Suppressor macrophage treated with lipopolysaccharide for 1 hour (primary cell): Measurements from ENCODE around the gene KLHL17.
"Not testable (repeated sequence)": the region's sequence is repeated elsewhere in the genome, so short reads cannot be mapped to it uniquely, and the experiment has no call there.

Experiments
- DNase-seq, 3 donors: peaks; one replicate each; pipeline ENCODE4 v3.0.0-alpha.2; 2020 to 2022

The KLHL17 gene

DNA sequence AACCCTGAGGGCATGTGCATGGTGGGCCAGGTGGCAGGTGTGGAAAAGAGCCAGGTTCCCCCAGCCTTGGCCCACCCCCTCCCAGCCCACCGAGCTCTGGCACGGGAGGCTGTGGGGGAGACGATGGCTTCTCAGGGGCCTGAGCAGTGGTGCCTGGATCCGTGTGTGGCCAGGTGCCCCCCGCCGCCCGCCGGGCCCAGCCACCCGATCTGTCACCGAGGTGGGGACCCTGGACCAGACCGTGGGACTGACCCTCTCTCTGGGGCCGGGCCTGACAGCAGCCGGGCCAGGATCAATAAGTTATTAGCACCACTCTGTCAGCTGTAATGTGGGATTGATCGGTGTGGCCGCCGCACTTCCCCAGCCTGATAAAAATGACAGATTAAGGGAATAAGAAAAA, 22.9 kb upstream of the KLHL17 start:
- no peak for DNase-seq

DNA sequence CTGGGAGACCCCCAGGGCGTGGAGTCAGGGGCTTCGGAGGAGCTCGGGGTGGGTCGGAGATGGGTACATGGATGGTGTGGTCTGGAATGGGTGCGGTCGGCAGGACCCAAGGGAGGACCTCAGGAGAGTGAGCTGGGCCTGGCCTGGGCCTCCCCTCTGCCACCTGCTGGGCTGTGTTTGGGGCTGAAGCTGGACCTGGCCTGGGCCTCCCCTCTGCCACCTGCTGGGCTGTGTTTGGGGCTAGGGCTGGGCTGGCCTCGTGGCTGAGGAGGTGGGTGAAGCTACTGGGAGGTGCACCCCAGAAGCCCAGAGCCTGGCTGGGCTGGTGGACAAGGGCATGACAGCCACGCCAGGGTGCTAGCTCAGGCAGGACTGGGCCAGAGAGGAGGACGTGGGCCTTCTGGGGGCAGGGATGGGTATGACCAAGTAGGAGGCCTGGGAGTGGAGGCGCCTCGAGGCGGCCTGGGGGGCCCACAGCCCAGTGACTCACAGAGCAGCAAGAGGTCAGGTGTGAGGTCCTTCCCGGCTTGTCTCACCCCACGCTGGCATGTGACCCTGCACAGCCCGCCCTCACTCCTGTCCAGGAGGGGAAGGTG, 22.2 kb upstream of the KLHL17 start:
- DNase-seq = peak; percentile 26 to 47 (median 40)

- DNase-seq = no peak
Observed at GRCh38 chr1:938711-939489, 21.5 kb upstream of the KLHL17 start.

GRCh38 chr1:939511-940106, 20.8 kb upstream of the KLHL17 start:
- no peak for DNase-seq

DNA sequence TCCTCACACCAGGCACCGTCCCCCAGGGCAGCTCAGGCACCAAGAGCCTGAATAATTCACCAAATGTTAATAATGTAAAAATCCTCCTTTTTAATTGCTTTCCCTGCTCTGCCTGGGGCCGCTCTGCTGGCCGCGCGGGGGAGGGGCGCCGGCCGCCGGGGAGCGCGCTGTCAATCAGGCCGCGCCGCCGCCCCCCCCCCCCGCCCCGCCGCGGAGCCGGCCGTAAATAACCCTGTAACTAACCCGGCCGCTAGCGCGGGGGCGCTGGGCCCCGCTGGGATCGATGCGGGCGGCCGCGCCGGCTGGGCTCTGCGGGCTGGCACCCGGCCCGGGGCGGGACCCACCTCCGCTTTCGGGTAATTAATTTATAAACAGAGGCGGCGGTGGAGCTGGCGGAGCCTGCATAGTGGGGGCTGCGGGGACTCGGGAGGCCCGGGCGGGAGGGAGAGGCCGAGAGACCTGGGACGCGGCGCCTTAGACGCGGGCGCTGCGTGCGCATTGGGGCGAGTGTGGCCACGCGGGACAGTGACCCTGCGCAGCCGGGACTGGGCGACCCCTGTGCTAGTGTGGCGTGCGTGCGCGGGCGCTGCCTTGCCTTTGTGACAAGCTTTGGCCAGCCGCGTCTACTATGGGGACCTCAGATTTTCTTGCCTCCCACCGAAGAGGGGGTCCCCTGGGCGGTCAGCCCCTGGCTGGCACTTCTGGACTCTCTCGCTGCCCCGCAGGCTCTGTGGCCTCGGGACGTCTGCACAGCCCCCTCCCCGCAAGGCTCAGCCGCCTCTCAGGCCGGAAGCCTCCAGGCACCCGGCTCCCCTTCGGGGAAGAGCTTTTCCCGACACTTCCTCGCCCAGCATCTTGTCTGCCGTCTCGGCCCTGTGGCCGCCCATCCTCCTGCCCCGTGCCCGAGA, 20.0 kb upstream of the KLHL17 start:
- DNase-seq = peak in 2 of 3 donors; percentile 25 to 63

GRCh38 chr1:941015-941587, 19.3 kb upstream of the KLHL17 start:
- no peak for DNase-seq

DNA sequence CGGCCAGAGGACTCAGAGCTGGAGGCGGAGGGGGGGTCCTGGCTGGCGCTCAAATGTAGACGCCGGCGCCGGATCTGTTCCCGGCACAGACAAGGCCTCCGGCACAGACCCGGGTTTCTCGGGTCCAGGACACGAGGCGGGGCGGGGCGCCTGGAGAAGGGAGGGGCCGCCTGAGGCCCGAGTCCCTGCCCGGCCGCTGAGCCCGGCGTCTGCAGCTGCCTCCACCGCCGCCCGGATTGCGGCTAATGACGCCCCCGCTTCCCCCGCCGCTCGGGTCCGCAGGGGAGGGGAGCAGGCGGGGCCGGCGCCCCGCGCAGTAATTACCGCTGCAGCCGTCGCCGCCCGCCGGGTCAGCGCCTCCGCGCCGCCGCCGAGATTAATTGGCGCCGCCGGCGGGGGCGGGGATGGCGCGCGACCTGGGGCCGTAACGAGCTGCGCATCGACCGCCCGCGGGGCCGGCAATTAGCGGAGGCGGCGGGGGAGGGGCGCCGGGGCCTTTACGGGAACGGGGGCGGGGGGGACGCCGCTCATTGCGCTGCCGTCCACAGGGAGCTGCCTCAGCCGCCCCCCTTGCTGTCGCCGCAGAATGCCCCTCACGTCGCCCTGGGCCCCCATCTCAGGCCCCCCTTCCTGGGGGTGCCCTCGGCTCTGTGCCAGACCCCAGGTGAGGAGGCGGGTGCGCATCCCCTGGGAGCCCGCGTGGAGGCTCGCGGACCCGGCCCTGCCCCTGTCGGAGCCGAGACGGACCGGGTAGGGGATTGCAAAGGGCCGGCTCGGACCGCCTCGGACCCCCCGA, 18.6 kb upstream of the KLHL17 start:
- DNase-seq = peak; percentile 48 to 71 (median 55)

DNA sequence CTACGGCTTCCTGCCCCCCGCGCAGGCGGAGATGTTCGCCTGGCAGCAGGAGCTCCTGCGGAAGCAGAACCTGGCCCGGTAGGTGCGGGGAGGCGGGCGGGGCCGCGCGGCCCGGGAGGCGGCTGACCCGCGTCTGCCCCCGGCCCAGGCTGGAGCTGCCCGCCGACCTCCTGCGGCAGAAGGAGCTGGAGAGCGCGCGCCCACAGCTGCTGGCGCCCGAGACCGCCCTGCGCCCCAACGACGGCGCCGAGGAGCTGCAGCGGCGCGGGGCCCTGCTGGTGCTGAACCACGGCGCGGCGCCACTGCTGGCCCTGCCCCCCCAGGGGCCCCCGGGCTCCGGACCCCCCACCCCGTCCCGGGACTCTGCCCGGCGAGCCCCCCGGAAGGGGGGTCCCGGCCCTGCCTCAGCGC, 18.0 kb upstream of the KLHL17 start:
- DNase-seq = peak in 1 of 3 donors; percentile 34

DNA sequence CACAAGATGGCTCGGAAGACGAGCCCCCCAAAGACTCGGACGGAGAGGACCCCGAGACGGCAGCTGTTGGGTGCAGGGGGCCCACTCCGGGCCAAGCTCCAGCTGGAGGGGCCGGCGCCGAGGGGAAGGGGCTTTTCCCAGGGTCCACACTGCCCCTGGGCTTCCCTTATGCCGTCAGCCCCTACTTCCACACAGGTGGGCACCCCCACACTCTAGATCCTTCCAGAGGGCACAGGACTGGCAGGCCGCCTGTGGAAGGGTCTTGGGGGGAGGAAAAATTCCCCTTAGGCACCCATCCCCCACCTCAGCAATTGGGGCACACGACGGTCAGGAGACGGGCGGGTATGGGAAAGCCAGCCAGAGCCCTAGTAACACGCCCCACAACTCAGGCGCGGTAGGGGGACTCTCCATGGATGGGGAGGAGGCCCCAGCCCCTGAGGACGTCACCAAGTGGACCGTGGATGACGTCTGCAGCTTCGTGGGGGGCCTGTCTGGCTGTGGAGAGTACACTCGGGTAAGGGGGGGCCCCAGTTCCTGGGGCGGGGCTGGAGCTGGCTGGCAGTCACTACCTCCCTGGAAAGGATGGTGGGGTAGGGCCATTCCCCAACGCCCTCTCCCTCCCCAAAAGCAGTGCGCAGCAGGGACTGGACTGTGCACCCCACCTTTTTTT, 17.4 kb upstream of the KLHL17 start:
- no peak for DNase-seq

- DNase-seq = no peak
Observed at GRCh38 chr1:943545-944340, 16.6 kb upstream of the KLHL17 start.

- DNase-seq = no peak
Observed at GRCh38 chr1:944341-945325, 15.8 kb upstream of the KLHL17 start.

- no peak for DNase-seq
Observed at GRCh38 chr1:945688-946556, 14.5 kb upstream of the KLHL17 start.

GRCh38 chr1:946811-947210, 13.6 kb upstream of the KLHL17 start:
- not testable (repeated sequence) for DNase-seq

GRCh38 chr1:947958-948357, 12.4 kb upstream of the KLHL17 start:
- no peak for DNase-seq

DNA sequence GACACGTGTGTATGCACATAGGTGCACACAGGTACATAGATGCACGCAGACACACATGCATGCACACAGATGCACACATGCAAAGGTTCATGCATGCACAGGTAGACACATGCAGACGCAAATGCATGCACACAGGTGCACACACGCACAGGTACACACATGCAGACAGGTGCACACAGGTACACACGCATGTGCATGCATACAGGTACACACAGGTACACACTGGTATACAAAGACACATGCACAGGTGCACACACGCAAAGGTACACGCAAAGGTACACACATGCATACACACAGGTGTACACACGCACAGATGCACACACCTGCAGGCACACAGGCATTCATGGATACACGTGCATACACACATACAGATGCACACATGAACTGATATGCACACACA, 10.1 kb upstream of the KLHL17 start:
- no peak for DNase-seq

- DNase-seq = no peak
Observed at GRCh38 chr1:950881-951280, 9.5 kb upstream of the KLHL17 start.

DNA sequence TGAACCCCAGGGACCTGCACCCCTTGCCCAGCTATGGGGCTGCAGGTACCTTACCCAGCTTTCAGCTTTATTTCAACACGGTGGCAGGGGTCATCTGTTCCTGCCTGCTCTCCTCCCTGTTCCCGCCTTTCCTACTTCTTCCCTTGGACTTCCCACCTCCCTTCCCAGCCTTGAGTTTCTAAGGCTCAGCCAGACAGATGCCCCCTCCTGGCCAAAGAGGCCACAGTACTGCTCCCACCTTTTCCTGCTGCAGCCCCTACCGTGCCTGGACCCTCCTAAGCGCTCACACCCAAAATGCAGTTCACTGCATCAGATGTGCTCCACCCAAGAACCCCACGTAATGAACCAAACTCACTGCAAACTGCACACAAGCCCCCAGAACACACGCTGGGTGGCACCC, 9.0 kb upstream of the KLHL17 start:
- peak in 1 of 3 donors; percentile 22 for DNase-seq

GRCh38 chr1:952201-952600, 8.2 kb upstream of the KLHL17 start:
- DNase-seq = no peak
